A549 (cell line): ENCODE data around the gene OR52N2.

Experiments
- CHD2 ChIP-seq: fragments of 150-350 bp; IDR thresholded peaks from 2 replicates; pipeline ENCODE4 v1.6.1; 2014; ENCODE audit warnings: low read length; ENCODE audit not compliant: partially characterized antibody
- CTCF ChIP-seq: fragments of >200 bp; sonication (Bioruptor Twin); formaldehyde crosslinking; IDR thresholded peaks from 3 replicates; pipeline ENCODE4 v1.5.1; 2016
- EP300 ChIP-seq, 2 experiments: fragments of >200 bp; sonication (Bioruptor Twin); formaldehyde crosslinking; IDR thresholded peaks; 2 replicates in 1 of 2; 3 replicates in 1 of 2; pipeline ENCODE4 v1.6.1; 2016 to 2017
- JUN ChIP-seq, 2 experiments: fragments of >200 bp; sonication (Bioruptor Twin); formaldehyde crosslinking; IDR thresholded peaks; 2 replicates in 1 of 2; 3 replicates in 1 of 2; pipeline ENCODE4 v1.6.1; 2016 to 2017
- JUNB ChIP-seq: fragments of >200 bp; sonication (Bioruptor Twin); formaldehyde crosslinking; IDR thresholded peaks from 2 replicates; pipeline ENCODE4 v1.6.1; 2016
- KDM5A ChIP-seq: fragments of 200-600 bp; sonication (generic); IDR thresholded peaks from 2 replicates; pipeline ENCODE4 v1.6.1; 2016; ENCODE audit warnings: antibody characterized with exemption, mild to moderate bottlenecking
- MAX ChIP-seq: IDR thresholded peaks from 2 replicates; pipeline ENCODE4 v1.6.1; 2012
- POLR2A ChIP-seq: IDR thresholded peaks from 2 replicates; pipeline ENCODE4 v1.6.1; 2012; ENCODE audit warnings: mild to moderate bottlenecking, low read length
- RAD21 ChIP-seq, 2 experiments: fragments of >200 bp in 1 of 2; sonication (Bioruptor Twin) in 1 of 2; formaldehyde crosslinking in 1 of 2; IDR thresholded peaks in 1 of 2; conservative IDR thresholded peaks in 1 of 2; 2 replicates in 1 of 2; 3 replicates in 1 of 2; pipeline ENCODE4 v1.6.1; 2012 to 2018; ENCODE audit warnings: inconsistent platforms in 1 of 2
- RCOR1 ChIP-seq: fragments of 150-350 bp; IDR thresholded peaks from 2 replicates; pipeline ENCODE4 v1.6.1; 2014; ENCODE audit warnings: antibody characterized with exemption, low read length, low read depth
- RFX5 ChIP-seq: fragments of 450-650 bp; IDR thresholded peaks from 2 replicates; pipeline ENCODE4 v1.7.1; 2014; ENCODE audit warnings: antibody characterized with exemption, mild to moderate bottlenecking, moderate library complexity
- USF2 ChIP-seq: fragments of 450-650 bp; IDR thresholded peaks from 2 replicates; pipeline ENCODE4 v1.6.1; 2014; ENCODE audit warnings: antibody characterized with exemption

GRCh38 chr11:5803982-5804381 lies 4.7 kb upstream of the OR52N2 start:
- TF ChIP-seq EP300 (IDR thresholded peaks at IDR 0.05), result no peak
- TF ChIP-seq RCOR1, result no peak
- no peak for TF ChIP-seq CTCF
- no peak for TF ChIP-seq USF2
- no peak for TF ChIP-seq JUNB
- no peak for TF ChIP-seq JUN (IDR thresholded peaks at IDR 0.05)
- no peak for TF ChIP-seq RAD21 (conservative IDR thresholded peaks at IDR 0.05 in 1 of 2, IDR thresholded peaks at IDR 0.05 in 1 of 2)
- TF ChIP-seq CHD2, result no peak
- TF ChIP-seq RFX5, result no peak
- TF ChIP-seq KDM5A, result no peak
- no peak for TF ChIP-seq POLR2A
- no peak for TF ChIP-seq MAX
